Activated CD4-positive, alpha-beta T cell treated with anti-CD3 and anti-CD28 coated beads, Interleukin-2, amount 10 ng/mL, durations not matched to agents 7 days and 5 days (primary cell): Measurements from ENCODE around the gene KRT40. TPM values are rescaled to one million over a fixed set of nuclear protein-coding genes. Genes with fewer than 3 reads are reported as not detected.

Experiments used
- CTCF ChIA-PET: fragments of 350-600 bp; sonication (Branson Sonifier 250); formaldehyde crosslinking; loops from one replicate; lab custom pipeline; 2021; ENCODE audit warnings: antibody characterized with exemption; lab: Charles Lee
- POLR2A ChIA-PET: fragments of 350-600 bp; sonication (Branson Sonifier 250); formaldehyde crosslinking; loops from one replicate; lab custom pipeline; 2021; ENCODE audit warnings: antibody characterized with exemption; lab: Charles Lee
- DNase-seq: peaks from one replicate; pipeline ENCODE4 v3.0.0-alpha.2; 2020
- H3K27ac Mint-ChIP-seq: one replicate; pipeline ENCODE4 v1.8.0; 2021; ENCODE audit warnings: mild to moderate bottlenecking, moderate library complexity, mixed read lengths
- H3K27me3 Mint-ChIP-seq: one replicate; pipeline ENCODE4 v1.8.0; 2021; ENCODE audit warnings: mixed read lengths
- H3K36me3 Mint-ChIP-seq: one replicate; pipeline ENCODE4 v1.8.0; 2021; ENCODE audit warnings: low read depth, mixed read lengths
- H3K4me1 Mint-ChIP-seq: one replicate; pipeline ENCODE4 v1.8.0; 2021; ENCODE audit warnings: mixed read lengths
- H3K4me3 Mint-ChIP-seq: one replicate; pipeline ENCODE4 v1.8.0; 2021; ENCODE audit warnings: mild to moderate bottlenecking, moderate library complexity, mixed read lengths
- H3K9me3 Mint-ChIP-seq: one replicate; pipeline ENCODE4 v1.8.0; 2021; ENCODE audit warnings: mixed read lengths
- total RNA-seq, 2 experiments: library from RNA; stranded (reverse); gene quantifications; one replicate each; pipeline ENCODE4 v1.2.3, GENCODE V29; 2021

Gene KRT40
- total RNA-seq, 2 experiments from 2014 or later, result not detected

DNA sequence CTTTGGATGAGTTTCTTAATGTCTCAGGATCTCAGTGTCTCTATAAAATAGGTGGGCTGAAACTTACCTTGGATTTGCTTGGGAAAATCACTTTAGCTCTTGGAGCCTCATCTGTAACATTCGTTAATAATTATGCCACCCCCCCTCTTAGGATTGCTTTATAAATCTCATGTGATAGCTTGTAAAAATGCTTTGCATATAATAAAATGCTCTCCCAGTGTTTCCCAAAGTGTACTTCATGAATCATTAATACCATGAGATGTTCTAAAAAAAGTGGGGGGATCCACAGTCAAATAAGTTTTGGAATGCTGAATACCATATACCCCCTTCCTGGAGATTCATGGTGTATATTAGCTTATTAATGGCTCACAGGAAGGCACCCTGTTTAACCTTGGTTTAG is 22.5 kb downstream of the KRT40 start:
- CTCF ChIA-PET, result interaction anchor here (1.0 to 1.3 kb wide), 2 partner anchors 17 to 52 kb away, joined by 3 read pairs; no protein-coding TSS in a partner anchor
- Mint-ChIP-seq H3K4me3 (no peak overlapping the region), H3K27me3 (peaks cover 9% of the 10 kb centered on the region), H3K9me3 (no peaks in the 10 kb centered on the region), H3K4me1 (peaks cover 6% of the 10 kb centered on the region), H3K27ac (no peak overlapping the region), H3K36me3 (no peaks in the 10 kb centered on the region)
- no peak for DNase-seq
- POLR2A ChIA-PET, result no interaction called here

DNA sequence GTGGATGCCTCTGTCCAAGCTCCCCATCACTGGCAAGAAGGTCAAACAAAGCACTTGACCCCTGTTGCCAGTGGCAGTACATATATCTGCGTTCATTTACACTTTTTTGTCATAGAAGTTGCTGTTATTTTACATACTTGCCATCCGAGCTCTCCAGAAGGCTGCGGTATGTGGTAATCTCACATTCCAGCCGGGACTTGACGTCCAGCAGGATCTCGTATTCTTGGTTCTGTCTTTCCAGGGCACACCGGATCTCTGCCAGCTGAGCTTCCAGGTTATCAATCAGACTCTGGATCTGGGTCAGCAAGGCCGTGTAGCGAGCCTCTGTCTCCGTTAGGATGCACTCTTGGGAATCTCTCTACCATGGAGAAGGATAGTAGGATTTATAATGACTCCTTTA is 24.0 kb downstream of the KRT40 start:
- no peak for DNase-seq
- Mint-ChIP-seq H3K27me3 (peaks cover 5% of the 10 kb centered on the region), H3K36me3 (no peaks in the 10 kb centered on the region), H3K4me1 (peaks cover 6% of the 10 kb centered on the region), H3K4me3 (no peak overlapping the region), H3K27ac (no peak overlapping the region), H3K9me3 (no peaks in the 10 kb centered on the region)
- CTCF ChIA-PET, result no interaction called here
- POLR2A ChIA-PET, result no interaction called here

DNA sequence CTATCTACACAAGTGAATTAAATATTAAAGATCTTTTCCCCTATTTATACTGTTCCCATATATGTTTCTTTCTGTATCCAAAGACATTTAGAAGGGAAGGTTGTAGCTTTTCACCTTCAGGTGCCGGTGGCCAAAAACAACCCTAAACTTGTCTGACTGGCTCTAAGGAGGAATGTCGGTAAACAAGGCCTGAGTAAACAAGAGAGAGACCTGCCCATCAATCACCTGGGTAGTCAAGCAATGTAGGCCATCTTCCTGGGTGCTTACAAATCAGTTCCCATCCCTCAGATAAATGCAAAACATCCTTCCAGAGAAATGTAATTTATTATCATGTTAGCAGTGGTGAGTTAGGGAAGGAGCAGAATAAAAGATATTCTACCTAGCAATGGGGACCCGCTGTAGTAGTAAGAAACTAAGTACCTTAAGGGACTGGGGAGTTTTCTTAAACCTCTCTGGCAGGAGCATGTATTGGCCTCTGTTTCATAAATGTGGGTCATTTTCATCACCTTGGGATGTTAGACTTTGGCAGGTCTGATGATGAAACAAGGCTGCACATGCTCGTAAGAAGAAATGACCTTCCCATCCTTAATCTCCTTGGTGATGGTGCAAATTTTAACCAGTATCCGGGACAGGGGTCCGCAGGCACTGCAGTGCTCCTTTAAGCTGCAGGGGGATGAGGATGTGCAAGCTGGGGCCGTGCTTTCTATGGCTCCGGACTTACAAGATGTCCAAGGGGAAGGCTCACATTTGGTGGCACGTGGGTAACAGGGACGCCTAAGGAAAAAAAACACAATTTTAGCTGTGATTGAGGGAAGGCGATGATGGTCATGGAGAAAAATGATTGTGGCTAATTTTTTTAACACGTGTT is 25.8 kb downstream of the KRT40 start:
- Mint-ChIP-seq H3K36me3 (no peaks in the 10 kb centered on the region), H3K4me1 (peaks cover 6% of the 10 kb centered on the region), H3K27ac (no peak overlapping the region), H3K27me3 (peaks cover 11% of the 10 kb centered on the region), H3K9me3 (no peaks in the 10 kb centered on the region), H3K4me3 (no peak overlapping the region)
- ChIA-PET CTCF (no interaction called here), POLR2A (no interaction called here)
- DNase-seq, result no peak

DNA sequence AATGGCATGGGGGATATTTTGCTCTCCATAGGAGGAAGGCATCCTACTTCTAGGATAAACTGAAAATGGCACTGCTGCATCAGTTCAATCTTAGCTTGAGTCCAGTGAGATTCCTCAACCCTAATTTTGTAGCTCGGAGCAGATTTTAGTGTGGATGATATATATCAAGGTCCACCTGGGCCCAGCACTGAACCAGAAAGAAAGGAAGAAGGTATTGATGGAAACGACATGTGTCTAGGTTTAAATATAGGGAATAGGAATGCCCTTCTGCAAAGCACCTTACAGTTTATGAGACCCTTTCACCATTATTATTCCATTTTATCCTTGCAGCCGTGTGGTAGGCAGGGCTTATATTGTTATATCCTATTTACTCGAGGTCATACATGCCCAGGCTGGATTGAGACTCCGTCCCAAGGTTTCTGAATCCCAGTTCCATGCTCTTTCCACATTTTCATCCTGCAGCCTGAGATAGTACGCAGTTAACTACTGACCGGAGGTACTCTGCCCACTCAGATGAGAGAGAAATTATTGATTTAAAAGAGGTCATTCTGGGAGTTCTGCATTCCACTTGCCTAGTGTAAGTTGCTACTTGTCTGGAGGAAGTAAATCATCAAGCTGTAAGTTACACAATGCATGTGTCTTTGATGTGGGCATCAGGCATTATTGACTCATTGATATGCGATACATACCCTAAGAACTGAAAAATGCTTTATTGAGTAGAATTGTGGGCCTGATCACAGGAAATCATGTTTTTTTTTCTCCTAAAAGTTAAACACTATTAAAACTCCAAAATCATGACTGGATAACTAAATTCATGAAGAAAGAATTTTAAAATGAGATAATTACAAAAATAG is 27.5 kb downstream of the KRT40 start:
- ChIA-PET CTCF (no interaction called here), POLR2A (no interaction called here)
- H3K36me3 Mint-ChIP-seq, result no peaks in the 10 kb centered on the region
- H3K9me3 Mint-ChIP-seq, result no peaks in the 10 kb centered on the region
- no peak overlapping the region for H3K4me3 Mint-ChIP-seq
- H3K27me3 Mint-ChIP-seq, result peaks cover 18% of the 10 kb centered on the region
- DNase-seq, result no peak
- H3K4me1 Mint-ChIP-seq, result peaks cover 6% of the 10 kb centered on the region
- H3K27ac Mint-ChIP-seq, result no peak overlapping the region

DNA sequence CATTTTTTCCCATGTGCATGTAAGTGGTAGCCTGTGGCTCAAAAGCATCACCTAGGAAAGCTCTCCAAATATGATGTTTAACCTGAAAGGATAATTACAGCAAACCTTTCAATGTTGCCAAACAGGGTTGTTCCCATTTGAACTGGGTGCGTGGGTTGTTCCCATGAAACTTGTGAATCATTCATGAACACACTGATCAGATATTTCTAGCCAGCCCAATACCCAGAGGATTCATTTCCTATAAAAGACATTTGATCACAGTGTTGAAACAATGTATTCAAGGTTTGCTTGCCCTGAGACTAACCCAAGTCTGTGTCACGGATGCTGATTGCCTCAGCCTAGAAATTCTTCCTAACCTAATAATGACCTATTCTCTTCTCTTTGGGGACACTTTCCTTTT is 30.2 kb downstream of the KRT40 start:
- peaks cover 39% of the 10 kb centered on the region for H3K27me3 Mint-ChIP-seq
- POLR2A ChIA-PET, result no interaction called here
- no peak for DNase-seq
- no peaks in the 10 kb centered on the region for H3K9me3 Mint-ChIP-seq
- no peak overlapping the region for H3K4me3 Mint-ChIP-seq
- H3K4me1 Mint-ChIP-seq, result no peaks in the 10 kb centered on the region
- no peak overlapping the region for H3K27ac Mint-ChIP-seq
- CTCF ChIA-PET, result interaction anchor here (0.7 kb wide), 1 partner anchor 89 kb away, joined by 3 read pairs; no protein-coding TSS in a partner anchor
- no peaks in the 10 kb centered on the region for H3K36me3 Mint-ChIP-seq

DNA sequence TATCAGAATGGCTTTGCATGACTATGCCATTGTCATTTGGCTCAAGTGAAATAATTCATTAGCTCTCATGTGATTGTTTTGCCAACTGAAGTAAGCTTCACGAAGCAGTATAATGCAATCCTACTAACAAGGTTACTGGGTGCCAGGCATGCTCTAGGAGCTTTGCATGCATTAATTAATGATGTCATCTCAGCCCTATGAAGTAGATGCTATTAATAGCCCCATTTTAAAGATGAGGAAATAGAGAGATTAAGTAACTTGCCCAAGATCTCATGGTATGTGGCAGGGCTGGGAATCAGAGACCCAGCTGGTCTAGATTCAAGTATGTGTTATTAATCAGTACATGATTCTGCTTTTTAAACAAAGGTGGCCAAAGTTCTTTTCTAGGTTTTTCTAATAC is 31.5 kb downstream of the KRT40 start:
- H3K4me1 Mint-ChIP-seq, result no peaks in the 10 kb centered on the region
- no peaks in the 10 kb centered on the region for H3K9me3 Mint-ChIP-seq
- peaks cover 48% of the 10 kb centered on the region for H3K27me3 Mint-ChIP-seq
- CTCF ChIA-PET, result interaction anchor here (1.2 kb wide), 1 partner anchor 710 kb away, joined by 5 read pairs; no protein-coding TSS in a partner anchor
- no peak overlapping the region for H3K27ac Mint-ChIP-seq
- no peaks in the 10 kb centered on the region for H3K36me3 Mint-ChIP-seq
- no peak overlapping the region for H3K4me3 Mint-ChIP-seq
- no peak for DNase-seq
- POLR2A ChIA-PET, result interaction anchor here (0.6 kb wide), 1 partner anchor 736 kb away, joined by 3 read pairs; no protein-coding TSS in a partner anchor

DNA sequence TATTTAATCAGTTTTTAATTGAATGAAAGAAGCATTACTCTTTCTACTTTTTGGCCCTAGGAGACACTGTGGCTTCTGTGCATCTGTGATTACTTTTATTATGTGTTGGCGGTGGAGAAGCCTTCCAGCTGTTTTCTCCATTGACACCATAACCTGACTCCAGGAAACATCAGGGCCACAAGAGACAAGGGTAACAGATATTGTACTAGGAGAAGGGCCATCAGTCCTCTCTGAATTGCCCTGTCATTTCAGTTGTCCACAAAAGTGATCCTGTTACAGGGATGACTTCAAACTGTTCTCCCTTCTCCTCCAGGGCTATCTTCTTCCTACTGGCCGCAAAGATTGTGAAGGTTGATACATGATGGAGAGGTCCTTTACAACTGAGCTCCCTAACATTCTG is 32.0 kb downstream of the KRT40 start:
- Mint-ChIP-seq H3K4me3 (no peak overlapping the region), H3K36me3 (no peaks in the 10 kb centered on the region), H3K9me3 (no peaks in the 10 kb centered on the region), H3K27ac (no peak overlapping the region), H3K4me1 (no peaks in the 10 kb centered on the region), H3K27me3 (peaks cover 51% of the 10 kb centered on the region)
- ChIA-PET CTCF (interaction anchor here (1.2 kb wide), 1 partner anchor 711 kb away, joined by 5 read pairs; no protein-coding TSS in a partner anchor), POLR2A (no interaction called here)
- no peak for DNase-seq

DNA sequence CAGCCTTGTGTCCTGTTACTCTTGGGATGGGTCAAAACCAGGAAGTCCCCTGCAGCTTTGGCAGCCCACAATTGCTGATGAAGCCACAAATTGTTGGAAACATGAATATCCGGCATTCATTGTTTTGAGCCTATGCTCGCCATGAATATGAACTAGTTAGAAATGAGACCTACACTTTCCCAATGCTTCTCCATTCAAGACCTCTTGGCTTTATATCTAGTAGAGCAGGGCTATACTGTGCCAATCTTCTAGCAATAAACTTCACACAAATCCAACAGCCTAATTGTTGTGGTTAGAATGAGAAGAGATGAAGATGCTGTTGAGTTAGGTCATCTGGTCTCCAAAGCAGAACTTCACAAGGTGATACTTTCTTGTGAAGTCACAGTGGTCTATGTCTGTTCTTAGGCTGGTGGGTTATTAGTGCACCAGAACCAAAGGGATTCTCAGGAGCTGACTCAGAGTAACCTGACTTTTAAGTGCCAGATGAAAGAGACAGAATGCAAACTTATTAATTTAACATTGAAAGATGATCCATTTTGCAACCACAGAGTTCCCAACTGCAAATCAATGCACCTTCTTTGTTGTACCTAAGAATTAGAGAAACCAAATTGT is 33.0 kb downstream of the KRT40 start:
- H3K36me3 Mint-ChIP-seq, result no peaks in the 10 kb centered on the region
- H3K27me3 Mint-ChIP-seq, result peaks cover 55% of the 10 kb centered on the region
- no peaks in the 10 kb centered on the region for H3K9me3 Mint-ChIP-seq
- no peak for DNase-seq
- ChIA-PET CTCF (interaction anchor here (0.6 kb wide), 1 partner anchor 524 kb away, joined by 4 read pairs; no protein-coding TSS in a partner anchor), POLR2A (no interaction called here)
- no peak overlapping the region for H3K4me3 Mint-ChIP-seq
- no peaks in the 10 kb centered on the region for H3K4me1 Mint-ChIP-seq
- H3K27ac Mint-ChIP-seq, result no peak overlapping the region

DNA sequence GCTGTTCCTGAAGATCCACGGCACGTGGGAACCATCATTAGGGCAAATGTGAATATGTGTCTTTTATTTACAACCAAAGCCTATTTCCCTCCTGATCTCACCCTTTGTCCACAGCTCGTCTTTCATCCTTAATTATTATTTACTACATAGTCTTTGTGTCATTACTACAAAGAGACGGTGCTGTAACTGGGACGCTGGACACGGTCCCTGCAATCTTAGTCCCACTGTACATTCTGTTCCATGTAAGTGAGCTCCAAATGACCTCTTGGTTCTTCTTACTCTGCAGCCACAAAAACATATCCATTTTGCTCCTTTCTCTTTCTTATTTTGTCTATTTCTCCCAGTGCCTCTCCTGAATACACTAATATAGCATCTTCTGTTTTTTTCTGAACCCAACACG is 34.0 kb downstream of the KRT40 start:
- Mint-ChIP-seq H3K9me3 (no peaks in the 10 kb centered on the region), H3K4me1 (no peaks in the 10 kb centered on the region), H3K4me3 (no peak overlapping the region), H3K27ac (no peak overlapping the region), H3K36me3 (no peaks in the 10 kb centered on the region), H3K27me3 (peaks cover 60% of the 10 kb centered on the region)
- ChIA-PET POLR2A (no interaction called here), CTCF (no interaction called here)
- no peak for DNase-seq

DNA sequence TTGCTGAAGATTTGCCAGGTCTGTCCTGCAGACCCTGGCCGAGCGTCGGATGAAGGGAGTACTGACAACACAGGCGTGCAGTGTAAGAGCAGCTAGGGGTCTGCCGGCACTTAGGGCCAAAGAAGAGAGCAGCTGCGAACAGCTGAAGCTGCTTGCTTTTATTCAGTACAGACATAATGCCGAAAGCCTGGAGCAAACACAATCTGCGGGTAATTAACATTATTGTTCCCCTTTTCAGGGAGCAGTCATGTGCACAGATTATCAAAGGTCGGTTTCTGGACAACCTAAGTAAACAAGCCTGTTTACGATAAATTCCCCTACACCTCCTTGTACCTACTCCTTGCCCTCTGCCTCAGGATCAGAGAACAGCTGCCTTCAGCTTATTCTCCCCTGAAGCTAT is 34.7 kb downstream of the KRT40 start:
- ChIA-PET POLR2A (no interaction called here), CTCF (no interaction called here)
- Mint-ChIP-seq H3K9me3 (no peaks in the 10 kb centered on the region), H3K36me3 (no peaks in the 10 kb centered on the region), H3K4me1 (no peaks in the 10 kb centered on the region), H3K27me3 (peaks cover 63% of the 10 kb centered on the region), H3K4me3 (no peak overlapping the region), H3K27ac (no peak overlapping the region)
- DNase-seq, result no peak

DNA sequence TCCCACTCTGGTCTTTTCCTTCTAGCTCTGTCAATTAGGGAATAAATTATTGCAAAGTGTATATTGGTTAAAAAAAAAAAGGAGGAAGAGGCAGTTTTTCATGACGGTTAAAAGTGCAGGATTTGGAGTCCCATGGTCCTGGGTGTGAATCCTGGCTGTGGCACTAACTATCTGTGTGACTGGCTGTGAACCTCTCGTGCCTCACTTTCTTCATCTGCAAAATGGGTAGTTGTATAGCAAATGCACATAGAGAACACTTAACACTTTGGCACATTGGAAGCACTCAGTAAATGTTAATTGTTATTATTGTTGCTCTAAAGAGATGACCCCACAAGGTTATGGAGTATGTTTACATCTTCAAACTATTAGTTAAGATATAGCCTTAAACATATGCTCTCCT is 36.2 kb downstream of the KRT40 start:
- no peak overlapping the region for H3K27ac Mint-ChIP-seq
- ChIA-PET CTCF (no interaction called here), POLR2A (no interaction called here)
- peaks cover 55% of the 10 kb centered on the region for H3K27me3 Mint-ChIP-seq
- no peaks in the 10 kb centered on the region for H3K9me3 Mint-ChIP-seq
- H3K4me1 Mint-ChIP-seq, result no peaks in the 10 kb centered on the region
- no peaks in the 10 kb centered on the region for H3K36me3 Mint-ChIP-seq
- DNase-seq, result no peak
- H3K4me3 Mint-ChIP-seq, result no peak overlapping the region

DNA sequence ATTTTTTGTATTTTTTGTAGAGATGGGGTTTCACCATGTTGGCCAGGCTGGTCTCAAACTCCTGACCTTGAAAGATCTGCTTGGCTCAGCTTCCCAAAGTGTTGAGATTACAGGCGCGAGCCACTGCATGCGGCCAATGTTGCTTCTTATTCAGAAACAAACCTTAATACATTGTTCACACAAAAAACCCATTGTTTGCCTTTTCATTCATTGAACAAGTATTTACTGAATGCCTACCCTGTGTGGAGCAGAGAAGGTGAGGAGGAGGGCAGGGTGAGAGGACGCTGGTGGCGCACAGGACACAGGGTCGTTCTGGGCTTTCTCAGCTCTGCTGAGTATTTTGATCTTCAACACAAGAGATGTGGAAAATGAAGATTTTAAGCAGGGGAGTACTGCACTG is 38.7 kb downstream of the KRT40 start:
- no peaks in the 10 kb centered on the region for H3K9me3 Mint-ChIP-seq
- no peak for DNase-seq
- H3K36me3 Mint-ChIP-seq, result no peaks in the 10 kb centered on the region
- no peak overlapping the region for H3K4me3 Mint-ChIP-seq
- peaks cover 47% of the 10 kb centered on the region for H3K27me3 Mint-ChIP-seq
- POLR2A ChIA-PET, result no interaction called here
- no peak overlapping the region for H3K27ac Mint-ChIP-seq
- H3K4me1 Mint-ChIP-seq, result no peaks in the 10 kb centered on the region
- CTCF ChIA-PET, result no interaction called here

DNA sequence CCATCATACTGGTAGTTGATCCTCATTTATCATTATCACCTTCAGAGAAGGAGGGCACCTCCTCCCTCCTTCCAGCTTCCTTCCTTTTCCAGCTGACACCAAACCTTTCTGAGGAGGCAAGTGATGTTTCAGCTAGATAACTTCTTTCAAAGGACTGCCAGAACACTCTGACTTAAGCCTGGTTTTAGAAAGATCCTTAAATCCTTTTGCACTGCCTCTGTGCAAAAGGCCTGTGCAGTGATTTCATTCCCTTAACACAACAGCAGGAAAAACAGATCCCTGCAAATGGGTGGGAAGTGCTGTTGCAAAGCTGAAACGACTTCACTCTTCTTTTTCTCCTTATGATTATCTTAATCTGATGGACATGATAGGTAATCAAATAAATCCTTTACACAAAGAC is 39.6 kb downstream of the KRT40 start:
- POLR2A ChIA-PET, result no interaction called here
- Mint-ChIP-seq H3K27me3 (peaks cover 40% of the 10 kb centered on the region), H3K9me3 (no peaks in the 10 kb centered on the region)

More for the DNA sequence above, 39.6 kb downstream of the KRT40 start:
- CTCF ChIA-PET, result no interaction called here
- Mint-ChIP-seq H3K27ac (no peak overlapping the region), H3K4me3 (no peak overlapping the region), H3K36me3 (no peaks in the 10 kb centered on the region), H3K4me1 (no peaks in the 10 kb centered on the region)
- no peak for DNase-seq
